GM19193 (cell line): ENCODE results near the gene VAMP5.

Source experiments
- POLR2A ChIP-seq: IDR thresholded peaks from 4 replicates; pipeline ENCODE4 v1.6.1; 2011; ENCODE audit not compliant: insufficient read depth, insufficient read length; ENCODE audit errors: extremely low read depth

Gene VAMP5

GRCh38 chr2:85631316-85631715 lies 47.1 kb downstream of the VAMP5 start:
- no peak for TF ChIP-seq POLR2A

GRCh38 chr2:85635011-85635410 lies 50.8 kb downstream of the VAMP5 start:
- TF ChIP-seq POLR2A: no peak

DNA sequence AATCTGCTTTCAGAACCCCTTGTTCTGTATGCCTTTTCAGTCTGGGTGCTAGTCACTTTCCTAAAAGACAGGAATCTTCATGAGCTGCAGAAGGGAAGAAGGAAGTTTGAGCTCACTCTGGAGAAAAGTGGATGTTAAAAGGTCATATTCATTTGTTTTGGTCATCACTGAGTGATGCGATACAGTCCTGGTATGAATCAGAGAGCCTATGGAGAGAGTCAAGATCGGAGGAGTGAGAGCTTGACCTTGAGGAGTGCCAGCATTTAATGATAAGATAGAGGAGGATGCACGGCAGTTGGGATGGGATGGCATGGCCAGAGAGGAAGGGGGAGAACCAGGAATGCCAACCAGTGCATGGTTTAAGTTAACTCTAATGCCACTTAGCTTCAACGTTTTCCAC lies 51.4 kb downstream of the VAMP5 start:
- no peak for TF ChIP-seq POLR2A

- TF ChIP-seq POLR2A: no peak
Measured at GRCh38 chr2:85642725-85643124, 58.5 kb downstream of the VAMP5 start.
